Measurements from ENCODE around the gene KMO.

The KMO gene

GRCh38 chr1:241603731-241604245 is 71.6 kb downstream of the KMO start:
- DNase-seq (ENCODE audit: low spot score): no peak
- no peak for TF ChIP-seq CTCF (IDR thresholded peaks at IDR 0.05; ENCODE audit: extremely low read depth, missing control alignments)

- peak; percentile 13 for TF ChIP-seq CTCF (IDR thresholded peaks at IDR 0.05; ENCODE audit: extremely low read depth, missing control alignments)
- no peak for DNase-seq (ENCODE audit: low spot score)
Measured at GRCh38 chr1:241605146-241605805, 73.1 kb downstream of the KMO start.

GRCh38 chr1:241606544-241606943 is 74.4 kb downstream of the KMO start:
- DNase-seq (ENCODE audit: low spot score): no peak
- TF ChIP-seq CTCF (IDR thresholded peaks at IDR 0.05; ENCODE audit: extremely low read depth, missing control alignments): no peak

GRCh38 chr1:241607497-241607896 is 75.3 kb downstream of the KMO start:
- TF ChIP-seq CTCF (IDR thresholded peaks at IDR 0.05; ENCODE audit: extremely low read depth, missing control alignments): no peak
- DNase-seq (ENCODE audit: low spot score): no peak

- no peak for DNase-seq (ENCODE audit: low spot score)
- TF ChIP-seq CTCF (IDR thresholded peaks at IDR 0.05; ENCODE audit: extremely low read depth, missing control alignments): no peak
Measured at GRCh38 chr1:241608379-241609033, 76.3 kb downstream of the KMO start.

GRCh38 chr1:241610056-241610815 is 78.1 kb downstream of the KMO start:
- TF ChIP-seq CTCF (IDR thresholded peaks at IDR 0.05; ENCODE audit: extremely low read depth, missing control alignments): no peak
- DNase-seq (ENCODE audit: low spot score): no peak

- peak; percentile 37 for DNase-seq (ENCODE audit: low spot score)
- TF ChIP-seq CTCF (IDR thresholded peaks at IDR 0.05; ENCODE audit: extremely low read depth, missing control alignments): no peak
Measured at GRCh38 chr1:241611063-241611462, 78.9 kb downstream of the KMO start.
